Anterior cingulate cortex (tissue), 58 donors: ENCODE results near the gene FBXO41.

ENCODE experiments used
- DNase-seq, 58 donors: peaks; one replicate each; lab custom pipeline; 2025; lab: John Stamatoyannopoulos, UW

FBXO41 gene

DNA sequence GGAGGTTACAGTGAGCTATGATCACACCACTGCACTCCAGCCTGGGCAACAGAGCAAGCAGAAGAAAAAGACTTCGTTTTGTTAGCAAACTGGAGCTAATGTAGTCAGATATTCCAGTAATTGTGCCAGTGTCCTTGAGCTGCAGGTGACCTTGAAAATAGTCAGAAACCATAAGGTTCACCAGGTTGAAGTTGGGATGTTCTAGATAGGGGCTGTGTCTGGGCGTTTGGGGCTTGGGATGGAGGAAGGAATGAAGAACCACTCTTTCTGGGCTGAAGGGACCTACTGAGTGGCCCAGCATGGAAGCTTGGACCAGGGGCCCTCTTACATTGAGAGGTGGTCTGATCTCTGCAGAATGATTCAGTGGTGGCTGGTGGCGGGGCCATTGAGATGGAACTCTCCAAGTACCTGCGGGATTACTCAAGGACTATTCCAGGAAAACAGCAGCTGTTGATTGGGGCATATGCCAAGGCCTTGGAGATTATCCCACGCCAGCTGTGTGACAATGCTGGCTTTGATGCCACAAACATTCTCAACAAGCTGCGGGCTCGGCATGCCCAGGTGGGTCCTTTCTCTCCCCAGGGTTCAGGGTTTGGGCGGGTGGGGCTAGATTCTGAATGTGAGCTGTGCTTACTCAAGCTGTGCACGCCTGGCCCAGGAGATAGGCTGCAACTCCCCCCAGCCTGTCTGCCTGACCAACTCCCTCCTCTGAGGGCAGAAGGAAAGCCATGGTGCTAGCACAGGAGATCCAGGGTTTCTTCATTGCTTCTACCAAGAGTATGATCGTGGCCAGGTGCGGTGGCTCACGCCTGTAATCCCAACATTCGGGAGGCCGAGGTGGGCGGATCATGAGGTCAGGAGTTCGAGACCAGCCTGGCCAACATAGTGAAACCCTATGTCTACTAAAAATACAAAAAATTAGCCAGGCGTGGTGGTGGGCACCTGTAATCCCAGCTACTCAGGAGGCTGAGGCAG, 33.1 kb downstream of the FBXO41 start:
- DNase-seq, result peak in 1 of 58 donors; percentile 7

DNA sequence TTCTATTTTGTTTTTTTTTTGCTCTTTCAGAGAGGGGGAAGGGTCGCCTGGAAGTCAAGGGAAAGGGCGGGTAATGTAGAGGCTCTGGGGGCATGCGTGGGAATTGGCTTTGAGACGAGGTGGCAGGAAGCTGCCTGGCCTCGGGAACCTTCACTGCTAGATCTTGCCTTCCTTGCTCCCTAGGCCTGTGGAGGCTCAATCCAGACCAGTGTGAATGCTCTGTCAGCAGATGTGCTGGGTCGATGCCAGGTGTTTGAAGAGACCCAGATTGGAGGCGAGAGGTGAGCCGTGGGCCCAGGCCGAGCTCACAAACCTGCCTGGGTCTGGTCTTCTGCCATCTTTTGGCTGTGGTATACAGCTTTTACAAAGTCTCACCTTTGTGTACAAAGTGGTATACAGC, 34.6 kb downstream of the FBXO41 start:
- no peak for DNase-seq

DNA sequence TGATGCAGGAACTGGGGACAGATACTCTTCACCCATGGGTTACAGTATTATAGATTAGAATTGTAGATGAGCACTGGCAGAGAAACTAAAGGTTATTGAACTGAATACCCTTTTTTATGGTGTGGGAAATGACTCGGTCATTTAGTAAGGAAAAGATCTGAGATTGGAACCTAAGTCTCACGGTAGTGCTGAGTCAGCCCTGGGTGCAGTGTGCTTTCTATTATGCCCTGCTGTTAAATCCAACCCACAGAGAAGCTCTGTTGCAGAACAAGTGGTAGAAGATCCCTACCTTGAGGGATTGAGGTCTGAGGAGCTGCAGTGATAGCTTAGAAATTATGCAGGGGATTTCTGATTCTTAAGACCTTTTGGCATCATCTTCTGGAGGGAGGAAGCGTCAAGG, 37.4 kb downstream of the FBXO41 start:
- DNase-seq, result no peak

DNA sequence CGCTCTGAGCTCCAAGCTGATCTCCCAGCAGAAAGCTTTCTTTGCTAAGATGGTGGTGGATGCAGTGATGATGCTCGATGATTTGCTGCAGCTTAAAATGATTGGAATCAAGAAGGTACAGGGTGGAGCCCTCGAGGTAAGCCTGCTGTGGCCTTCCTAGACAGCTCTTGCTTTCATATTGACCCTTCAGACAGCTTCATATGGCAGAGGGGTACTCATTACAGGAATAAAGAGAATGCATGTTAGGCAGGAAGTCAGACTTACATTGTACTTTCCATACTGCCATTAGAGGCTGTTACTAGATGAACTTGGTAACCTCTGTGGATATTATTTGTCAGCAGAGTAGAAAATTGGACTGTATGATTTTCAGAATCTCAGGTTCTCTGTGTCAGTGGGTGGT, 39.7 kb downstream of the FBXO41 start:
- DNase-seq, result no peak

DNA sequence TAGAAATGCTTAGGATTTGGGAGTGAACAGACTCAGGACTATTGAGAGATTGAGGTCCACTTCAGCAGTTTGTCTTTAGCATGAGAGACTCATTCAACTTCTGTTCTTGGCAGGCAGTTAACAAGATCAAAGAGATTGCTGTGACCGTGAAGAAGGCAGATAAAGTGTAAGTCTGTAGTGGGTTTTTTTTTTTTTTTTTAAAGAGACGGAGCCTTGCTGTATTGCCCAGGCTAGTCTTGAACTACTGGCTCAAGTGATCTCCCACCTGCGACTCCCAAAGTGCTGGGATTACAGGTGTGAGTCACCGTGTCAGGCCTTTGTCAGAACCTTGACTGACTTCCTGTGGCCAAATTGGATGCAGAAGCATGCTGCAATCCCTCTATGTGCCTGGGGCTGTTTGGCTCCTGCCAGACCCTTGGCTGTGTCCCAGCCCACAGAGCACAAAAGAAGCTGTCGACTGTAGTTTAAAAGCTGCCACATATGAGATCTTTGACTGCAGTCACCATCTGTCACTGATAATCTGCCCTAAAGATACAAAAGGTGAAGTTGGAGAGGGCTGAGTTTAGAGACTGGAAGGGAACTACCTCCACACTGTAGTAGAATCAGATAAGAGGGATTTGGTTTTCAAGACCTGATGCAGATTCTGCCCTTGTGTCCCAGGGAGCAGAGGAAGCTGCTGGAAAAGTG, 40.3 kb downstream of the FBXO41 start:
- peak in 1 of 58 donors; percentile 24 for DNase-seq

DNA sequence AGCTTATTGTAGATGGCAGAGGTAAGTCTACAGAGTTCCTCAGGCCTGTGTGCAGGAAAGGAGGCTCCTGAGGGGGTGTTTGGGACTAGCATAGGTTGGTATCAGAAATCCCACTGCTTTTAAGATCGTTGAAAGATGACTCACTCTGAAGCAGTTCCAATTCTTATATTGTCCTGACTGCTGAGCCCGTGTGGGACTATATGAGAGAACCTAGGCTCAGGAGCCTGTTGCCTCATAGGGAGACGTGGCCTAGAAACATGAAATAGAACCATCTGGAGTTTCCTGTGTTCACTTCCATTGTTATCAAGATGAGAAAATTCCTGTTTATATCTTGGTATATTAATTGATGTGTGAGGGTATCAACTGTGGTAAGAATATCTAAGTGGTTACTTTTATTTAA, 44.5 kb downstream of the FBXO41 start:
- no peak for DNase-seq

DNA sequence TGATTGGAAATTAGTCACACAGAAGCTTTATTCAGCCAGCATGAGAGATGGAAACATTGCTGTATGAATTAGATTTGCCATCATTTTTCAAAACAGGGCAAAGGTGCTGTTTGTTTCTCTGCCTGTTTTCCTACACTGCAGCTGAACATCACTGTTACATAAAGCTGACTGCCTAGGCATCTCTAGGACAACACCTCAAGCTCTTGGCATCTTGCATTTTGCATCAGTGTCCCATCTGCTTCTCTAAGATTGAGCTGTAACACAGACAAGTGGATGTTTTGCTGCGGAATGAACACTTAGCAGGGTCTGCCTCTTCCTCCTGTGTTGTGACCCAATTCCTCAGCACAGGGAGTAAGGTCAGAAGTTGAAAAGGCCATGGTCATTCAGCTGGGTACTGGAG, 45.3 kb downstream of the FBXO41 start:
- no peak for DNase-seq

DNA sequence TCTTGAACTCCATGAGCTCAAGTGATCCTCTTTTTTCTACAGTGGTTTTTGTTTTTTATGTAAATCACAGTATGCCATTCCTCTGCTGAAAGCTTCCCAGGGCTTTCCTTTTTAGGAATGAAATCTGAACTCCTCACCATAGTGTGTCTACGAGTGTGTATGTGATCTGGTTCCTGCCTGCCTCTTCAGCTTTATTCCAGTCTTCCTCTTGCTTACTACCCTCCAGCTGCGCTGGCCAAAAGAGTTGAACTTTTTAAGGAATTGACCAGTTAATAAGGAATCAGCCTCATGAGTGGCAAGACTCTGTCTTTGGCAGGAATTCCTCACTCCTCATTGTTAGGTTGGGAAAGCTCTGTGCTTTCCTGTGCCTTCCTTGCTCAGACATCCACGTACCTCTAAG, 46.1 kb downstream of the FBXO41 start:
- DNase-seq, result no peak

DNA sequence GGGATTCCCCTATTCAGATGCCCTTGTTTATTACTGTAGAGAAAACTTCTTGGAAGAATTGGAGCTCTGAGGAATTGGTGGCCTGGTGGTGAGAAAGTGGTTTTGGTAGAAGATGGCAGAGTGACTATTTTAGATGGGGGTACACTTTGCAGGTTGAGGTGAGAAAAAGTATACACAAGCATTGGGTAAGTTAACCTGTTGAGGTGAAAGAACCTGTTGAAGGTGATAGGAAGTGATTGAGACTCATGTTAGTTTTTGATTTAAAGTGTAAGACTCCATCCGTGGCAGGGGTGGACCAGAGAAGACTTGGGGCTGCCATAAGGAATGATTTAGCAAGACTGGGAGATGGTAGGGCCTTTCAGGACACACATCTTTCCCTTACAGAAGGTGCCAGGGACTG, 47.1 kb downstream of the FBXO41 start:
- no peak for DNase-seq

DNA sequence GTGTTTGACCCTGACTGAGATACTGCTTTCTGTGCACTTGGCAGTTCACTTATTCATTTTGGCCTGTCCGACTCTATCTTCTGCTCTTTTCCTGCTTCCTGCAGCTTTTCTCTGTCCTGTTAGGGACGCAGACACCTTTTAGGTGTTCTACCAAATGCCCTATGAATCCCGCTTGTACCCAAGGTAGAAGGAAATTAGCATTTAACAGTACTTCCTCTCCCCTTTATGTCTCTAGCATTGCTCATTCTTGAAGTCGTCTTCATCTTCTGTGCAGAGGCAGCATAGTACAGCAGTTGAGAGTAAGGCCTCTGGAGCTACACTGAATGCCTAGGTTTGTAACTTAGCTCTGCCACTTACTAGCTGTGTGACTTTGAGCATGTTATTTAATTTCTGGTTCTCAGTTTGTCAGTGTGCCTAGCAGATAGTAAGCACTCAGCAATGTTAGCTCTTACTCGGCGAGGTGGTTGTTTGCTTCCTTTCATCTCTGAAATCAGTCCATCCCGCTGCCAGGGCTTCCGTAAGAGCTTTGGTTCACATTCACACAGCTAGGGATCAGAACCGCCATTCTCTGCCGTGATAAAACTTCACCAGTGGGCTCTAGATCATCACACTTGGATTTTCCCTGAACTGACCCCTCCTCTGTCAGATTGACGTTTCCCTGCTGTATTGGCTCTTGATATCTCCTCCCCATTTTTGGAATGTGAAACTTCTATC, 48.8 kb downstream of the FBXO41 start:
- no peak for DNase-seq

DNA sequence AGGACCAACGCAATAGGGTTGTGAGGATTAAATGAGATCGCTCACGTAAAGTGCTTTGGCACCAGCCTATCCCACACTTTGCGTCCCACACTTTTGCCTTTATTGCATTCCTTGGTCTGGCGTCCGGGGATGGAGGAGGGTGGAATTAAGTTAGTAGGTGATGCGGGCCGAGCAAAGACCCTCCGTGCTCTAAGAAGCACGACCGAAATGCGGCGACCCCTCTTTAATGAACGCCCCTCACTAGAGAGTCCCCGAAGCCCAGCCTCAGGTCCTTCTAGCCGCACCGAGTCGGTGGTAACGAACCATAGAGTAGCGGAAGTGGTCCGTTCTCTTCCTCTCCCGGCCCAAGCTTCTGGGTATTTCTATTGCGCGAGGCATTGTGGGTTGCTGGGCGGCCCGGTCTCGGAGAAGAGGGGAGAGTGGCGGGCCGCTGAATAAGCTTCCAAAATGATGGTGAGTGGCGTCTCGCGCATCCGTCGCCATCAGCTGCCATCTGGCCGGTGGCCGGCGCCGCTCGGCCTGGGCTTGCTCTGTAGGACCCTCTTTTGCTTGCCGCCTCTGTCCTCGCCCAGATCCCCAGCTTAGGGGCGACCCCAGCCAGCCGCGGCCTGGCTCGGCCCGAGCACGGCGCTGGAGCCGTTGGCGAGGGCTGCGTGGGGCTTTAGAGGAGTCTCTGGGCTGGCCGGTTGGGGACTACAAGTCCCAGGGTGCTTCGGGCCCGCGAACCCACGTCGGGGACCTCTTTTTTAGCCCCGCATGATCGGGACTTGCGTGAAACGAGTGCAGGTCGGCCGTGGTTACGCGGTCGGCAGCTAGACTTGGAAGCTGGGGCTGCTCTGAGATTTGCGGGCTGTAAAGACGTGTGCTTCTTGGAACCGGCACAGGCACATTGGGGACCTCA, 50.1 kb downstream of the FBXO41 start, which contains the start of gene CCT7:
Gene CCT7 (plus strand): TSS at position 377 of the 901 bp plus-strand sequence. CDS start 71 bp downstream, at position 448.
- DNase-seq, result peak; percentile 45 to 97 (median 91)

DNA sequence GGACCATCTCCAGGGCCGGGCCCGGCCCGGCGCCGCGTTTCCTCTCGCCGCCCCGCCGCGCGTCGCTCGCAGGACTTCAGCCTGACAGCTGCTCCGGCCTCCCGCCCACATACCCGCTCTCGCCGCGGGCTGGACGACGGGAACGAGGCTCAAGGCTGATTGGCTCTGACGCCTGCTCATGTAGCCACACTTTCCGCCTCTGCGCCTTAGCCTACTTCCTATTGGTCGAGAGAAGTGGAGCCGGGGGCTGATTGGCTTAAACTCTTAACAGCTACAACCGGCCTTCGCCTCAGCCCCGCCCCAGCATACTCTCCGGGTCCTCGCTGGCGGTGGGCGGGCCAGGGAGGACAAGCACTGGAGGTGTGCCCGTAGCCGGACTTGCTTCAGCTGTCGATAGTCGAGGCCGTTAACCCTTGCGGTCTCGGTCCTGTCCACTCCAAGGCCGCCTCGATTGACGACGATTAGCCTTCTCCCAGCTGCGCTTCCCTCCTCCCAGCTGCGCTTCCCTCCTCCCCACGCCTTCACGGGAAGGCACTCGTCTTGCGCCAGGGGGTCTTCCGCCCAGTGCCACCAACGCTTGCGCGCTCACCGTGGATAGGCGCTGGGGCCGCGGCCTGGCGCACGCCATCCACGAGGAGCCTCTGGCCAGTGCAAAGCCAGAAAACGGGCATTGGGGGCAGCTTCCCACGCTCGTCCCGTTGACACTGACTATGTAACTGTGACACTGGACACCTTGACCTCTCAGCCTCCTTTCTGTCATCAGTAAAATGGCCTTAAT, 50.9 kb downstream of the FBXO41 start, which contains the start of gene PRADC1:
Gene PRADC1 (minus strand): TSS at position 86 of the 778 bp plus-strand sequence. CDS start 79 bp downstream, at position 7.
- DNase-seq, result peak; percentile 86 to 100 (median 99)

DNA sequence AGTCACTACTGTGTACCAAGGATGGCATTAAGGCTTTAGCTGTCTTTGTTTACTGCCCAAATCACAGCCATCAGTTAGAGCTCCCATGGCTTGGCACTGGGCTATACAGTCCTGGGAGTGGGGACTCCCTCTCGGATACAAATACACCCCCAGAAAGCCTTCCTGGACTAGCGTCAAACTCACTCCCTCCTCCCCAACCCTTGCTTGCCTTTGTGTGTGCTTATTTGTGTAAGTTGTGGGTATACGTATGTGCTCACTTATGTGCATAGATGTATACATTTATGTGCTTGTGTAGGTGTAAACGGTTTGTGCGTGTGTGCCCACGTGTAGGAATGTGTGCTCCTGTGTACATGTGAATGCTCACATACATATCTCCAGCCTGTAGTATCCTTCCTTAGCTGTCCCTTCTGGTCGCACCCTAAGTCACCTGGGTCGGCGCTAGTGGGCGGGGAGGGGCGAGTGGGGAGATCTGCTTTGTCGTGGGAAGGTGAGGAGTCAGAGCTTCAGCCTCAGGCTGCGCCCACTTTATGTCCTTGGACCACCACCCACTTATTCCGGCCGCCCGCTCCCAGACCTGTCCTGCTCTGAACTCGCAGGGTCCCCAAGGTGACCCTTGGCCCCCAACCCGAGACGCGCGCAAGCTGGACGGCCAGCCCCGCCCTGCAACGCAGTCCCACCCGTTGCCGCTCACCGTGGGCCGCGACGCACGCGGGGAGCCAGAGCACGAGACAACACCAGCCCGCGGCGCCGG, 51.7 kb downstream of the FBXO41 start:
- DNase-seq, result peak in 5 of 58 donors; percentile 32 to 75 (median 52)

DNA sequence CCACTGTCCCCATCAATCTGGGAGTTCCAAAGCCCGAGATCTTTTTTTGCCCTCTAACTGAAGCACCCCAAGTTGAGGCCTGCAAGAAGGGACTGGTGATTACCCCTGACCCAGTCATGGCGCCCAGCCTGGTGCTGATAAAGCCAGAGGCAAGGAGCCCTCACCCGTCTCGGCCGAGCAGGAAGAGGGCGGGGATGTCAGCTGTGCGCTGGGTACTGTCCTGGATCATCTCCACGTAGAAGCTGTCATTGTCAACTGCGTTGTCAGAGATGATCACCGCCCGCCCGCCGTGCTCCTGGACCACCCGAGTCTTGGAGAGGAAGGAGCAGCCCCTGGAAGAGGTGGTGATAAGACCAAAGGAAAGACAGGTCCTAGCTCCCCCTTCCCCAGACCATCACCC, 55.6 kb downstream of the FBXO41 start:
- no peak for DNase-seq

DNA sequence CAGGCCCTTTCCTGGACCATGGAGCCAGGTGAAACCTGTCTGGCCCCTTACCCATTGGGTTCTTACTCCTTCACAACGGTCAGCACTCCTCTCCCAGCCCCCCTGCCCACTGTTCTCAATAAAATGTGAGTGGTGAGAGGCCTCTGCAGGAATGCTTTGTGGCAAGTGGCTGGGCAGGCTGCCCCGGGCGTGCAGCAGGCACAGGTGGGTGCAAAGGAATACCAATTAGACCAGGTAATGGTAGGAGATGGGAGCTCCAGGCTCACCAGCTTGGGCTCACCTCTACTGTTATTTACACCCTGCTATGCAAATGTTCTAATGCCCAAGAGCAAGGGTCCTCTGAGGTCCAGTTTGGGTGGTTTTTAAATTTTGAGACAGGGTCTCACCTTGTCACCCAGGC, 57.2 kb downstream of the FBXO41 start:
- no peak for DNase-seq

DNA sequence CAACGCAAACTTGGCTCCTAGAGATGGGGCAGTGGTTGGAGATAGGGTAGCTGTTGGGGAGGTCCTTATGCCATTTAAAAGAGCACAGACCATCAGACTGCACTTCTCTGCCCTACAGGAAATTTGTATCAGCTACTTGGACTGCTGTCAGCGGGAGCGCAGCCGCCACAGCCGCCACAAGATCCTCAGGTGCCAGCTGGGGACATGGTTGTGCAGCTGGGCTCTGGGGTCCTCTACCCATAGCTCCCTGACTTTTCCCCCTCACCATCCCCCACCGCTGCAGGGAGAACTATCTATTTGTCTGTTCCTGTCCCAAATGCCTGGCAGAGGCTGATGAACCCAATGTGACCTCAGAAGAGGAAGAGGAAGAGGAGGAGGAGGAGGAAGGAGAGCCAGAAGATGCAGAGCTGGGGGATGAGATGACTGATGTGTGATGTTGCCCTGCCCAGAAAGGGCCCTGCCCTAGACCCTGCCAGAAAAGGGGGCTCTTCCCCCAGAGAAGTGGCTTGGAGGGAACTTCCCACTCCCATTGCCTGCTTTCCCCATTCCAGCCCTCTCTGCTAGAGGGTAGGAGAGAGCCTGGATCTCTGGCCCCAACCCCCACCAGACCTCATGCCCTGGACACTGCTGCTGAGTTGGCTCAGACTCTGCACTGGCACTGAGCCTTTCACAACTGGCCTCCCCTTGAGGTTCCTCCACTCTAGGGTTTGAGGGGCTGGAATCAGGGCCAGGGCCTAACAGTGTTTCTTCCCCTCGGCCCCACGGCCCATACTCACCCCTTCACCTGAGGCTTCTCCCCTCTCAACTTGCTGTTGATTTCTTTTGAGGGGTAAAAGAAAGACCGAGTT, 58.5 kb downstream of the FBXO41 start:
- DNase-seq, result no peak

DNA sequence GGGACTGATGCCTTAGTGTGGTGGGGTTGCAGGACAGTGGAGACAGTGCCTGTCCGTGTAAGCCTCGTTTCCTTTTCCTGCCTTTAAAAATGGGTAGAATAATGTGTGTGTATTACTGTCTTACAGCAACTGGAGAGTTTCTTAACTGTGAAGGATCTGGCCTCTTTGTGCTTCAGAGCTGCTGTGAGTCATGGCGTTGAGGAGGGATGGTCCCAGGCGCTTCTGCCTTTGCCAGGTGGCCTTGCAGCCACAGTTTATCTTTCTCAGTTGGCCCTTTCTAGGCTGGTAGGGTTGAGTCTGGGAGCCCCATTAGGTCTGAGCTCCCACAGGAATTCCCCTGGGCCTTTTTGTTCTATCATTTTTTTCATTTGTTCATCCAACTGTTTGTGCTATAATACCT, 60.5 kb downstream of the FBXO41 start:
- no peak for DNase-seq
